ENCODE measurements around the gene RAB11B.
"Not testable (repeated sequence)": the region's sequence is repeated elsewhere in the genome, so short reads cannot be mapped to it uniquely, and the experiment has no call there.

GRCh38 chr19:8444140-8444676, 54.0 kb downstream of the RAB11B start:
- not testable (repeated sequence) for TF ChIP-seq EZH2phosphoT487 (IDR thresholded peaks at IDR 0.05; ENCODE audit: insufficient read depth, low read depth); EZH2 (IDR thresholded peaks at IDR 0.05; ENCODE audit: insufficient read depth, poor library complexity, severe bottlenecking)

All from GM23248 (cell line).